Activated T-cell treated with anti-CD3 and anti-CD28 coated beads, Interleukin-2, amount 50 U/mL, for 4 hours (primary cell): ENCODE results near the gene DNAJC30. TPM values are rescaled to one million over a fixed set of nuclear protein-coding genes. Genes with fewer than 3 reads are reported as not detected.
"Not testable (repeated sequence)": the region's sequence is repeated elsewhere in the genome, so short reads cannot be mapped to it uniquely, and the experiment has no call there.

Source experiments
- ATAC-seq, 2 donors: fragments of 200-7000 bp; cut with Tn5 transposase; one replicate each; pipeline ENCODE4 v1.10.0; 2021
- DNase-seq: peaks from one replicate; pipeline ENCODE4 v3.0.0-alpha.2; 2020
- H3K27me3 Mint-ChIP-seq: one replicate; pipeline ENCODE4 v1.8.0; 2021; ENCODE audit warnings: low read depth, mixed read lengths
- H3K36me3 Mint-ChIP-seq: one replicate; pipeline ENCODE4 v1.8.0; 2022; ENCODE audit warnings: mixed read lengths; ENCODE audit not compliant: insufficient read depth
- H3K4me1 Mint-ChIP-seq: one replicate; pipeline ENCODE4 v1.8.0; 2021; ENCODE audit warnings: low read depth, mixed read lengths
- H3K4me3 Mint-ChIP-seq: one replicate; pipeline ENCODE4 v1.8.0; 2021; ENCODE audit warnings: mild to moderate bottlenecking, moderate library complexity, mixed read lengths
- H3K9me3 Mint-ChIP-seq: one replicate; pipeline ENCODE4 v1.8.0; 2021; ENCODE audit warnings: mixed read lengths
- total RNA-seq, 3 donors: library from RNA; stranded (reverse); gene quantifications; one replicate each; pipeline ENCODE4 v1.2.1, GENCODE V29; 2021

DNAJC30 gene
- total RNA-seq, 3 donors from 2014 or later, result 11.9 to 12.7 (median 12.0) TPM

- H3K4me3 Mint-ChIP-seq, ATAC-seq, H3K9me3 Mint-ChIP-seq, H3K36me3 Mint-ChIP-seq, H3K4me1 Mint-ChIP-seq, DNase-seq: not testable (repeated sequence)
- peaks cover 45% of the 10 kb centered on the region for H3K27me3 Mint-ChIP-seq
Measured at GRCh38 chr7:73660594-73660993, 22.7 kb downstream of the DNAJC30 start.

DNA sequence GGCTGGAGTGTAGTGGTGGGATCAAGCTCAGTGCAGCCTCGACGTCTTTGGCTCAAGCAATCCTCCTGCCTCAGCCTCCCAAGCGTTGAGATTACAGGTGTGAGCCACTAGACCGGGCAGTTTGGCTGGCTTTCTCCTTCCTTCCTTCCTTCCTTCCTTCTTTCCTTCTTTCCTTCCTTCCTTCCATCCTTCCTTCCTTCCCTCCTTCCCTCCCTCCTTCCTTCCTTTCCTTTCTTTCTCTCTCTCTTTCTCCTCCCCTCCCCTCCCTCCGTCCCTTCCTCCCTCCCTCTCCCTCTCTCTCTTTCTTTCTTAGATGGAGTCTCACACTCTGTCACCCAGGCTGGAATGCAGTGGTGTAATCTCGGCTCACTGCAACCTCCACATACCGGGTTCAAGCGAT, 23.3 kb downstream of the DNAJC30 start:
- ATAC-seq, result no peak
- Mint-ChIP-seq H3K27me3 (peaks cover 44% of the 10 kb centered on the region), H3K9me3 (no peaks in the 10 kb centered on the region), H3K36me3 (no peaks in the 10 kb centered on the region), H3K4me1 (no peaks in the 10 kb centered on the region), H3K4me3 (no peak overlapping the region)
- DNase-seq, result no peak

- not testable (repeated sequence) for H3K4me1 Mint-ChIP-seq
Measured at GRCh38 chr7:73655309-73655708, 27.9 kb downstream of the DNAJC30 start.

DNA sequence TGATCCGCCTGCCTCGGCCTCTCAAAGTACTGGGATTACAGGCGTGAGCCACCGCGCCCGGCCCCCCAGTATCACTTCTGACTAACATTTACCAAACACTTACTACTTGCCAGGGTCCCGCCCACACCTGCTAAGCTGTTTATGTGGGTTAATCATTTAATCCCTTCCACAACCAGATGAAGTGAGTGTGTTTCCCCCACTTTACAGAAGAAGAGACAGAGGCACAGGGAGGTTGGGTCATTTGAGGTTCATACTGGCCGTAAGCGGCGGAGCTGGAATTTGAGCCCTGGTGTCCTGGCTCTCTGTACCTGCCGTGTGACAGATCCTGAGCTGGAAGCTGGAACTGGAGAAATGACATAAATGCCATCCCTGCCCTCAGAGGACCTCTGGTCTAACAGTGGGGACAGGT, 30.7 kb downstream of the DNAJC30 start:
- no peak overlapping the region for H3K4me3 Mint-ChIP-seq
- no peaks in the 10 kb centered on the region for H3K36me3 Mint-ChIP-seq
- peaks cover 8% of the 10 kb centered on the region for H3K4me1 Mint-ChIP-seq
- peaks cover 48% of the 10 kb centered on the region for H3K27me3 Mint-ChIP-seq
- no peaks in the 10 kb centered on the region for H3K9me3 Mint-ChIP-seq
- ATAC-seq (no peak), DNase-seq (no peak)

More at GRCh38 chr7:73655309-73655708, 27.9 kb downstream of the DNAJC30 start:
- peaks cover 32% of the 10 kb centered on the region for H3K27me3 Mint-ChIP-seq
- H3K9me3 Mint-ChIP-seq, ATAC-seq, H3K4me3 Mint-ChIP-seq, H3K36me3 Mint-ChIP-seq, DNase-seq: not testable (repeated sequence)

- peaks cover 8% of the 10 kb centered on the region for H3K4me1 Mint-ChIP-seq
- no peaks in the 10 kb centered on the region for H3K9me3 Mint-ChIP-seq
- H3K36me3 Mint-ChIP-seq, result no peaks in the 10 kb centered on the region
- no peak overlapping the region for H3K4me3 Mint-ChIP-seq
- ATAC-seq (no peak), DNase-seq (no peak)
- H3K27me3 Mint-ChIP-seq, result peaks cover 65% of the 10 kb centered on the region
Measured at GRCh38 chr7:73650524-73650923, 32.7 kb downstream of the DNAJC30 start.

DNA sequence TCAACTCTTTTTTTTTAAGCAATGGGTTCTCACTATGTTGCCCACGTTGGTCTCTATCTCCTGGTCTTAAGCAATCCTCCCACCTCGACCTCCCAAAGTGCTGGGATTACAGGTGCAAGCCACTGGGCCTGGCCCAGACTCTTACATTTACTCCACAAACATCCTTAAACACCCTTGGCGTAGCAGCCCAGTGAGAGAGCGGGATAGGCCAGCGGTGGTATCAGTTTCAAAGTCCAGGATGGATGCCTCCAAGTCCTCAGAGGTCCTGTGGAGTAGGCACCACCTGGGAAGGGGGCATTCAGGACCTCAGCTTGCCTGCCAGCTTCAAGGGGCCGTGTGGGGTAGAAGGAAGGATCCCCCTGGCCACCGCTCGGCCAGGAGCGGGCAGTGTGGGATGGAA, 33.7 kb downstream of the DNAJC30 start:
- ATAC-seq (no peak), DNase-seq (no peak)
- peaks cover 8% of the 10 kb centered on the region for H3K4me1 Mint-ChIP-seq
- H3K9me3 Mint-ChIP-seq, result no peaks in the 10 kb centered on the region
- peaks cover 66% of the 10 kb centered on the region for H3K27me3 Mint-ChIP-seq
- H3K36me3 Mint-ChIP-seq, result no peaks in the 10 kb centered on the region
- no peak overlapping the region for H3K4me3 Mint-ChIP-seq

GRCh38 chr7:73648593-73649332, 34.5 kb downstream of the DNAJC30 start:
- DNase-seq, result no peak
- H3K4me3 Mint-ChIP-seq, result peak overlapping the region; percentile 42
- peaks cover 66% of the 10 kb centered on the region for H3K27me3 Mint-ChIP-seq

DNA sequence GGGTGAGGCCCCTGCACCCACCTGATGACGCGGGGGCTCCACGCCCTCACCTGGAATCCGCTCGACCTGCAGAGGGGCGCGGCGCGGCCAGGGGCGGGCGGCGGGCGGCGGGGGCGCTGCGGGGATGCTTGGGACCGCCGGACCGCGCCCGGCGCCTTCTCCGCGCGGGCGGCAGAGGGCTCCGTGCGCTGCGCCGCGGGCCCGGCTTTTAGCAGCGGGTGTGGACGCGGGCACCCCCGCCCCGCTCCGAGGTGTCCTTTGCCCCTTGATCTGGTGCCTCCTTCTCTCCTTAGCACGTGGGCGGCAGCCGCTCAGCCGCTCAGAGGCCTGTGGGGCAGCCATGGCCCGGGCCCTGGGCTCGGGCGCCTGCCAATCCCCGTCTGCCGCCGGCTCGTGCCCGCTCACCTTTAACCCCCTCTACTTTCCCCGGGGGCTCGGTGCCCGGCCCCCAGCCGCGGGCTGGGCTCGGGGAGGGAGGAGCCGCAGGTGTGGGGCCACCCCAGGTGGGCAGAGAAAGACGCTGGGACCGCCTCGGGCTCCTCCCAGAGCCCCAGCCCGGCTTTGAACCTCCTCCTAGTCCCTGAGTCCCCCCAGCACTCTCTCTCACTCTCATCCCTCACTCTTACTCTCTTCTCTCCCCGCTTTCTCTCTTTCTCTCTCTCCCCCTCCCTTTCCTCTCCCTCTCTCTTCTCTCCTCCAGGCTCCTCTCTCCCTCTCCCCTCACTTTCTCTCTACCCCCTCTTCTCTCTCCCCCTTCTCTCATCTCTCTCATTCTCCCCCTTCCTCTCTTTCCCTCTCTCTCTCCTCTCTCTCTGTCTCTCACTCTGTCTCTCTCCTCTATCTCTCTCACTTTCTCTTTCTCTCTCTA, 35.3 kb downstream of the DNAJC30 start:
- peak; percentile 20 for DNase-seq
- peaks cover 8% of the 10 kb centered on the region for H3K4me1 Mint-ChIP-seq
- H3K9me3 Mint-ChIP-seq, result no peaks in the 10 kb centered on the region
- no peaks in the 10 kb centered on the region for H3K36me3 Mint-ChIP-seq
- ATAC-seq, result peak; percentile 74 to 85
- H3K4me3 Mint-ChIP-seq, result peak overlapping the region; percentile 42
- peaks cover 64% of the 10 kb centered on the region for H3K27me3 Mint-ChIP-seq

More at GRCh38 chr7:73648593-73649332, 34.5 kb downstream of the DNAJC30 start:
- no peaks in the 10 kb centered on the region for H3K36me3 Mint-ChIP-seq
- no peak for ATAC-seq
- H3K9me3 Mint-ChIP-seq, result no peaks in the 10 kb centered on the region
- H3K4me1 Mint-ChIP-seq, result peaks cover 8% of the 10 kb centered on the region

GRCh38 chr7:73646785-73647724, 36.2 kb downstream of the DNAJC30 start:
- Mint-ChIP-seq H3K36me3 (no peaks in the 10 kb centered on the region), H3K9me3 (no peaks in the 10 kb centered on the region), H3K4me3 (no peak overlapping the region), H3K4me1 (peaks cover 8% of the 10 kb centered on the region), H3K27me3 (peaks cover 57% of the 10 kb centered on the region)
- no peak for DNase-seq
- ATAC-seq, result no peak

GRCh38 chr7:73645643-73646174, 37.5 kb downstream of the DNAJC30 start:
- ATAC-seq, result no peak
- no peaks in the 10 kb centered on the region for H3K9me3 Mint-ChIP-seq
- no peaks in the 10 kb centered on the region for H3K36me3 Mint-ChIP-seq
- H3K4me3 Mint-ChIP-seq, result no peak overlapping the region
- peaks cover 46% of the 10 kb centered on the region for H3K27me3 Mint-ChIP-seq
- no peak for DNase-seq
- H3K4me1 Mint-ChIP-seq, result peaks cover 8% of the 10 kb centered on the region

- DNase-seq (no peak), ATAC-seq (no peak)
- peaks cover 8% of the 10 kb centered on the region for H3K4me1 Mint-ChIP-seq
- no peaks in the 10 kb centered on the region for H3K9me3 Mint-ChIP-seq
- H3K36me3 Mint-ChIP-seq, result no peaks in the 10 kb centered on the region
- no peak overlapping the region for H3K4me3 Mint-ChIP-seq
- peaks cover 37% of the 10 kb centered on the region for H3K27me3 Mint-ChIP-seq
Measured at GRCh38 chr7:73644688-73645286, 38.5 kb downstream of the DNAJC30 start.

- ATAC-seq, result no peak
- Mint-ChIP-seq H3K36me3 (no peaks in the 10 kb centered on the region), H3K9me3 (no peaks in the 10 kb centered on the region)
Measured at GRCh38 chr7:73642834-73643233, 40.4 kb downstream of the DNAJC30 start.

GRCh38 chr7:73638911-73639310, 44.3 kb downstream of the DNAJC30 start:
- no peaks in the 10 kb centered on the region for H3K36me3 Mint-ChIP-seq
- H3K4me1 Mint-ChIP-seq, result no peaks in the 10 kb centered on the region
- ATAC-seq (no peak), DNase-seq (no peak)
- H3K4me3 Mint-ChIP-seq, result no peak overlapping the region
- no peaks in the 10 kb centered on the region for H3K9me3 Mint-ChIP-seq
- H3K27me3 Mint-ChIP-seq, result peaks cover 32% of the 10 kb centered on the region

More at GRCh38 chr7:73642834-73643233, 40.4 kb downstream of the DNAJC30 start:
- no peak for DNase-seq
- Mint-ChIP-seq H3K27me3 (peaks cover 32% of the 10 kb centered on the region), H3K4me1 (no peaks in the 10 kb centered on the region), H3K4me3 (no peak overlapping the region)
